ENCODE measurements around the gene MTUS2. TPM values are rescaled to one million over a fixed set of nuclear protein-coding genes. Genes with fewer than 3 reads are reported as not detected.

Gene MTUS2
- total and polyA plus RNA-seq, 7 experiments from 2014 or later: 0.05 to 0.83 TPM; not detected in 5

GRCh38 chr13:29474991-29475390, 654.9 kb downstream of the MTUS2 start:
- H3K27me3 Mint-ChIP-seq: peaks cover 4 to 14% (median 6%) of the 10 kb centered on the region in 5 donors
- intact Hi-C loops (cut with micrococcal nuclease): no loop called here
- H3K9me3 Mint-ChIP-seq: no peaks in the 10 kb centered on the region
- no peak overlapping the region for H3K4me3 ChIP-seq (ENCODE audit: low read length)
- H3K27ac ChIP-seq (ENCODE audit: low read depth, low read length): no peak overlapping the region
- H3K27me3 ChIP-seq (ENCODE audit: control insufficient read depth in 2 of 2, insufficient read depth in 2 of 2, low read length in 2 of 2): no peaks in the 10 kb centered on the region
- no peak overlapping the region for H3K4me3 Mint-ChIP-seq
- H3K9me3 ChIP-seq (ENCODE audit: control insufficient read depth in 2 of 3, low read length in 3 of 3): no peaks in the 10 kb centered on the region
- H3K36me3 Mint-ChIP-seq: no peaks in the 10 kb centered on the region
- DNase-seq (no peak), ATAC-seq (no peak)
- H3K27ac Mint-ChIP-seq: no peak overlapping the region
- H3K4me1 ChIP-seq (ENCODE audit: control insufficient read depth in 2 of 2, insufficient read depth in 2 of 2, low read length in 2 of 2): no peaks in the 10 kb centered on the region
- ChIA-PET POLR2A (no interaction called here), CTCF (interaction anchor here (1.1 kb wide), 1 partner anchor 30 kb away, joined by 3 read pairs; no protein-coding TSS in a partner anchor)
- H3K36me3 ChIP-seq (ENCODE audit: control insufficient read depth in 2 of 3, insufficient read depth in 3 of 3, low read length in 3 of 3): no peaks in the 10 kb centered on the region
- no peaks in the 10 kb centered on the region for H3K4me1 Mint-ChIP-seq

DNA sequence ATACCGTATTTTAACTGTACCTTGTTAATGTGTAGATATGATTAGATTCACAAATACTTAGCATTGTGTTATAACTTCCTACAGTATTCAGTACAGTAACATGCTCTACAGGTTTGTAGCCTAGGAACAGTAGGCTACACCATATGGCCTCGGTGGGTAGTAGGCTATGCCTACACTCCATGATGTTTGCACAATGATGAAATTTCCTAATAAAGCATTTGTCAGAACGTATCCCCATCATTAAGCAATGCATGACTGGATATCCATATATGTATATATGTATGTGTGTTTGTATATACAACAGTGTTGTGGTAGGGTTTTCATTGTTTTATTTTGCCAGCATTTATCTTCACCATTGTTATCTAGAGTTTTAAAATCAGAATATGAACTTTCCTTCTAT, 655.9 kb downstream of the MTUS2 start:
- intact Hi-C loops (cut with micrococcal nuclease): no loop called here
- DNase-seq: no peak
- Histone ChIP-seq H3K27ac (ENCODE audit: low read depth, low read length) (no peak overlapping the region), H3K27me3 (ENCODE audit: control insufficient read depth in 2 of 2, insufficient read depth in 2 of 2, low read length in 2 of 2) (no peaks in the 10 kb centered on the region), H3K9me3 (ENCODE audit: control insufficient read depth in 2 of 3, low read length in 3 of 3) (no peaks in the 10 kb centered on the region), H3K4me1 (ENCODE audit: control insufficient read depth in 2 of 2, insufficient read depth in 2 of 2, low read length in 2 of 2) (no peaks in the 10 kb centered on the region), H3K36me3 (ENCODE audit: control insufficient read depth in 2 of 3, insufficient read depth in 3 of 3, low read length in 3 of 3) (no peaks in the 10 kb centered on the region), H3K4me3 (ENCODE audit: low read length) (no peak overlapping the region)
- ChIA-PET CTCF (interaction anchor here (1.1 kb wide), 1 partner anchor 29 kb away, joined by 3 read pairs; no protein-coding TSS in a partner anchor), POLR2A (no interaction called here)
- ATAC-seq: no peak
- H3K4me1 Mint-ChIP-seq: no peaks in the 10 kb centered on the region
- no peak overlapping the region for H3K4me3 Mint-ChIP-seq
- H3K9me3 Mint-ChIP-seq: no peaks in the 10 kb centered on the region
- peaks cover 4 to 12% (median 5%) of the 10 kb centered on the region in 5 donors for H3K27me3 Mint-ChIP-seq
- H3K36me3 Mint-ChIP-seq: no peaks in the 10 kb centered on the region
- H3K27ac Mint-ChIP-seq: no peak overlapping the region

GRCh38 chr13:29479716-29480492, 659.8 kb downstream of the MTUS2 start:
- CTCF ChIA-PET: no interaction called here
- Mint-ChIP-seq H3K36me3 (no peaks in the 10 kb centered on the region), H3K27ac (no peak overlapping the region), H3K4me3 (no peak overlapping the region), H3K4me1 (no peaks in the 10 kb centered on the region), H3K9me3 (no peaks in the 10 kb centered on the region), H3K27me3 (peaks cover 4 to 12% (median 5%) of the 10 kb centered on the region in 5 donors)
- Histone ChIP-seq H3K9me3 (ENCODE audit: control insufficient read depth in 2 of 3, low read length in 3 of 3) (no peaks in the 10 kb centered on the region), H3K4me3 (ENCODE audit: low read length) (no peak overlapping the region), H3K27me3 (ENCODE audit: control insufficient read depth in 2 of 2, insufficient read depth in 2 of 2, low read length in 2 of 2) (no peaks in the 10 kb centered on the region), H3K27ac (ENCODE audit: low read depth, low read length) (no peak overlapping the region), H3K4me1 (ENCODE audit: control insufficient read depth in 2 of 2, insufficient read depth in 2 of 2, low read length in 2 of 2) (no peaks in the 10 kb centered on the region), H3K36me3 (ENCODE audit: control insufficient read depth in 2 of 3, insufficient read depth in 3 of 3, low read length in 3 of 3) (no peaks in the 10 kb centered on the region)
- no peak for ATAC-seq
- DNase-seq: no peak
- POLR2A ChIA-PET: no interaction called here
- intact Hi-C loops (cut with micrococcal nuclease): no loop called here

GRCh38 chr13:29480893-29481525, 660.9 kb downstream of the MTUS2 start:
- no peaks in the 10 kb centered on the region for H3K36me3 ChIP-seq (ENCODE audit: control insufficient read depth in 2 of 3, insufficient read depth in 3 of 3, low read length in 3 of 3)
- Mint-ChIP-seq H3K9me3 (no peaks in the 10 kb centered on the region), H3K27ac (no peak overlapping the region), H3K4me3 (no peak overlapping the region), H3K4me1 (no peaks in the 10 kb centered on the region), H3K36me3 (no peaks in the 10 kb centered on the region), H3K27me3 (peaks cover 5 to 12% (median 6%) of the 10 kb centered on the region in 5 donors)
- DNase-seq: no peak
- ChIA-PET CTCF (no interaction called here), POLR2A (no interaction called here)
- intact Hi-C loops (cut with micrococcal nuclease): no loop called here
- H3K4me3 ChIP-seq (ENCODE audit: low read length): no peak overlapping the region
- no peak for ATAC-seq
- no peaks in the 10 kb centered on the region for H3K27me3 ChIP-seq (ENCODE audit: control insufficient read depth in 2 of 2, insufficient read depth in 2 of 2, low read length in 2 of 2)
- no peak overlapping the region for H3K27ac ChIP-seq (ENCODE audit: low read depth, low read length)
- H3K9me3 ChIP-seq (ENCODE audit: control insufficient read depth in 2 of 3, low read length in 3 of 3): no peaks in the 10 kb centered on the region
- H3K4me1 ChIP-seq (ENCODE audit: control insufficient read depth in 2 of 2, insufficient read depth in 2 of 2, low read length in 2 of 2): no peaks in the 10 kb centered on the region

GRCh38 chr13:29481603-29482002, 661.5 kb downstream of the MTUS2 start:
- no peaks in the 10 kb centered on the region for H3K27me3 ChIP-seq (ENCODE audit: control insufficient read depth in 2 of 2, insufficient read depth in 2 of 2, low read length in 2 of 2)
- ChIA-PET POLR2A (no interaction called here), CTCF (no interaction called here)
- no peaks in the 10 kb centered on the region for H3K36me3 ChIP-seq (ENCODE audit: control insufficient read depth in 2 of 3, insufficient read depth in 3 of 3, low read length in 3 of 3)
- Mint-ChIP-seq H3K4me1 (no peaks in the 10 kb centered on the region), H3K27ac (no peak overlapping the region), H3K27me3 (peaks cover 5 to 12% (median 9%) of the 10 kb centered on the region in 5 donors), H3K36me3 (no peaks in the 10 kb centered on the region), H3K4me3 (no peak overlapping the region), H3K9me3 (no peaks in the 10 kb centered on the region)
- H3K27ac ChIP-seq (ENCODE audit: low read depth, low read length): no peak overlapping the region
- H3K4me1 ChIP-seq (ENCODE audit: control insufficient read depth in 2 of 2, insufficient read depth in 2 of 2, low read length in 2 of 2): no peaks in the 10 kb centered on the region
- no peak for ATAC-seq
- intact Hi-C loops (cut with micrococcal nuclease): no loop called here
- H3K4me3 ChIP-seq (ENCODE audit: low read length): no peak overlapping the region
- H3K9me3 ChIP-seq (ENCODE audit: control insufficient read depth in 2 of 3, low read length in 3 of 3): no peaks in the 10 kb centered on the region
- DNase-seq: no peak

- intact Hi-C loops (cut with micrococcal nuclease): no loop called here
- no peak overlapping the region for H3K4me3 Mint-ChIP-seq
- POLR2A ChIA-PET: no interaction called here
Observed at GRCh38 chr13:29482504-29482903, 662.4 kb downstream of the MTUS2 start.

DNA sequence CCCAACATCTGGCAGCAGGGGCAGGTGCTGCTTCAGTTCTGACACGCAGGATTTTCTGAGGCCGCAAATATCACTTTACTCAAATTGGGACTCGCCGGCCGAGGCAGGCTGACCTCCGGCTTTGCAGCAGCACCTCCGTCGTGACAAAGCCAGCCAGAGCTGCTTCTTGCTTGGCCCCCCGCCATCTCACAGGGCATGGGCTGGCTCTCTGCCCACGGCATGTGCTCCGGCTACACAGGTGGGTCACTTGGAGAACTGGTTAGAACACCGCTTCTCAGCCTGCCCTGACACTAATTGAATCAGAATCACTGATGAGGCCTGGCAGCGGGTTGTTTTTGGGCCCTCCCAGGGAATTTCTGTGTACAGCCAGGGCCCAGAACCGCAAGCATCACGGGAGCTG, 663.1 kb downstream of the MTUS2 start:
- Histone ChIP-seq H3K27me3 (ENCODE audit: control insufficient read depth in 2 of 2, insufficient read depth in 2 of 2, low read length in 2 of 2) (no peaks in the 10 kb centered on the region), H3K36me3 (ENCODE audit: control insufficient read depth in 2 of 3, insufficient read depth in 3 of 3, low read length in 3 of 3) (no peaks in the 10 kb centered on the region), H3K9me3 (ENCODE audit: control insufficient read depth in 2 of 3, low read length in 3 of 3) (no peaks in the 10 kb centered on the region), H3K27ac (ENCODE audit: low read depth, low read length) (no peak overlapping the region), H3K4me1 (ENCODE audit: control insufficient read depth in 2 of 2, insufficient read depth in 2 of 2, low read length in 2 of 2) (no peaks in the 10 kb centered on the region), H3K4me3 (ENCODE audit: low read length) (no peak overlapping the region)
- intact Hi-C loops (cut with micrococcal nuclease): no loop called here
- Mint-ChIP-seq H3K36me3 (no peaks in the 10 kb centered on the region), H3K4me1 (no peaks in the 10 kb centered on the region), H3K27ac (no peak overlapping the region), H3K4me3 (no peak overlapping the region), H3K27me3 (peaks cover 0 to 8% (median 5%) of the 10 kb centered on the region in 5 donors), H3K9me3 (no peaks in the 10 kb centered on the region)
- ATAC-seq (no peak), DNase-seq (no peak)
- ChIA-PET POLR2A (no interaction called here), CTCF (no interaction called here)

More at GRCh38 chr13:29482504-29482903, 662.4 kb downstream of the MTUS2 start:
- H3K4me3 ChIP-seq (ENCODE audit: low read length): no peak overlapping the region
- no peaks in the 10 kb centered on the region for H3K4me1 ChIP-seq (ENCODE audit: control insufficient read depth in 2 of 2, insufficient read depth in 2 of 2, low read length in 2 of 2)
- H3K36me3 ChIP-seq (ENCODE audit: control insufficient read depth in 2 of 3, insufficient read depth in 3 of 3, low read length in 3 of 3): no peaks in the 10 kb centered on the region
- no peak overlapping the region for H3K27ac Mint-ChIP-seq
- no peak overlapping the region for H3K27ac ChIP-seq (ENCODE audit: low read depth, low read length)
- no peaks in the 10 kb centered on the region for H3K36me3 Mint-ChIP-seq
- no peaks in the 10 kb centered on the region for H3K27me3 ChIP-seq (ENCODE audit: control insufficient read depth in 2 of 2, insufficient read depth in 2 of 2, low read length in 2 of 2)
- H3K9me3 ChIP-seq (ENCODE audit: control insufficient read depth in 2 of 3, low read length in 3 of 3): no peaks in the 10 kb centered on the region
- no peak for DNase-seq
- CTCF ChIA-PET: no interaction called here
- peaks cover under 1 to 9% (median under 1%) of the 10 kb centered on the region in 5 donors for H3K27me3 Mint-ChIP-seq
- ATAC-seq: no peak
- H3K4me1 Mint-ChIP-seq: no peaks in the 10 kb centered on the region
- H3K9me3 Mint-ChIP-seq: no peaks in the 10 kb centered on the region
